DMS79 treated with DMSO at 0.1 percent for 48 hours (cell line): ENCODE measurements around the gene SMIM22.

Experiments used
- DNase-seq: peaks from one replicate; lab custom pipeline; 2025; lab: John Stamatoyannopoulos, UW

Gene SMIM22

DNA sequence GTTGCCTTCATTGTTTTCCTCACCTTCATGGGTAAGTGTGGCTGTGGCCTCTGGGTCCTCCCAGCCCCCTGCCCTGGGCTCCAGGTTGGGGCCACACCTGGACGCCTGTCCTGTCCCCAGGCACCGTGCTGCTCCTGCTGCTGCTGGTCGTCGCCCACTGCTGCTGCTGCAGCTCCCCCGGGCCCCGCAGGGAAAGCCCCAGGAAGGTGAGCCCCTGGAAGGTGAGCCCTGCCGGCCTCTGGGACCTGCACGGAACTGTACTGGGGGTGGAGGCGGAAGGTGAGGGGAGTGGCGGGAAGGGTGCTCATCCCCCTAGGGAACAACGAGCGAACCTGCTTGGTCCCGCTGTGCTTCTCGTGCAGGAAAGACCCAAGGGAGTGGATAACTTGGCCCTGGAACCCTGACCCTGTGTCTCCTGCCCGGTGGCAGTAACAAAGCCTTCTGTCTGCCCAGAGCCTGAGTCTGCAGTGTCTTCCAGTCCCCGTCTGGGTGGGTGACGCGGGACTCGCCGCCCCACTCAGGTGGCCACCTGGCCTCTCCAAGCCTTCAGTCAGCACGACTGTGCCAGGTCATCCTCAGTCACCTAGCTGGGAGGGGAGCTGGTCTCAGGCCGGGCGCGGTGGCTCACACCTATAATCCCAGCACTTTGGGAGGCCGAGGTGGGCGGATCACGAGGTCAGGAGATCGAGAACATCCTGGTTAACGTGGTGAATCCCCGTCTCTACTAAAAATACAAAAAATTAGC is 831 bp downstream of the SMIM22 start:
- no peak for DNase-seq

- DNase-seq, result no peak
Measured at GRCh38 chr16:4796982-4797804, 2.0 kb downstream of the SMIM22 start.

DNA sequence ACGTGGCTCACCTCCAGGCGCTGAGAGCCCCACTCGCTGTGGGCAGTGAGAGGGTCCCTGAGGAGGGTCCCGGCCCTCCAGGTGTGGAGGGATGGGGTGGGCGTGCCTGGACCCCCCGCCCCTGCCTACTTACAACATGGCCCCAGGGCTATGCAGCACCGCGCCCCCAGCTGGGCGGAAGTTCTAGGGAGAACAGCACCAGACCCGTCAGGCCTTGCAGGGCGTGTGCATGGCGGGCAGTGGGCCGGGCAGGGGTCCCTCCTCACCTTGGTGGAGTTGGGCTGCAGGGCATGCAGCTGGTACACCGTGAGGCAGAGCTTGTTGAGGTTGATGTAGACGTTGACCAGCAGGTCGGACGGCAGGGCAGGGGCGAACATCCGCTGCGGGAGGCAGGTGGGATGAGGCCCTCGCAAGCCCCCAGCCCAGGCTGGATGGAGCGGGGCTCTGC is 2.7 kb downstream of the SMIM22 start:
- no peak for DNase-seq

DNA sequence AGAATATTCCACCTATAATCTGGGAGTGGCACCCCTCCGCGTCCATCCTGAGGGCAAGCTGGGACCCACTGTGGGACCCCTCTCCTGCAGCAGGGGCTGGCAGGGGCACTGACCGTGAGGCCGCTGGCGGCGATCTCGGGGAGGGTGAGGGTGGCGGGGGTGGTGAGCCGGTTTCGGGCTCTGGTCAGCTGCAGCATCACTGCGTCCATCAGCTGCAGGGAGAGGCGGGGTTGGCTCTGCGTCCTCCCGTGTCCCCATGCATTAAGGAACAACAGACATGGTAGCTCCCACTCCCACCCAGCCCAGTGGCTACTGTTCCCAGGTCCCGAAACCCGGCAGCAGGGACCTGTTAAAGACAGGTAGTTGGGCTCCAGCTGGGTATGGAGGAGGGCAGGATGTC is 3.3 kb downstream of the SMIM22 start:
- DNase-seq, result no peak

GRCh38 chr16:4799171-4799855 is 4.1 kb downstream of the SMIM22 start:
- DNase-seq, result no peak

DNA sequence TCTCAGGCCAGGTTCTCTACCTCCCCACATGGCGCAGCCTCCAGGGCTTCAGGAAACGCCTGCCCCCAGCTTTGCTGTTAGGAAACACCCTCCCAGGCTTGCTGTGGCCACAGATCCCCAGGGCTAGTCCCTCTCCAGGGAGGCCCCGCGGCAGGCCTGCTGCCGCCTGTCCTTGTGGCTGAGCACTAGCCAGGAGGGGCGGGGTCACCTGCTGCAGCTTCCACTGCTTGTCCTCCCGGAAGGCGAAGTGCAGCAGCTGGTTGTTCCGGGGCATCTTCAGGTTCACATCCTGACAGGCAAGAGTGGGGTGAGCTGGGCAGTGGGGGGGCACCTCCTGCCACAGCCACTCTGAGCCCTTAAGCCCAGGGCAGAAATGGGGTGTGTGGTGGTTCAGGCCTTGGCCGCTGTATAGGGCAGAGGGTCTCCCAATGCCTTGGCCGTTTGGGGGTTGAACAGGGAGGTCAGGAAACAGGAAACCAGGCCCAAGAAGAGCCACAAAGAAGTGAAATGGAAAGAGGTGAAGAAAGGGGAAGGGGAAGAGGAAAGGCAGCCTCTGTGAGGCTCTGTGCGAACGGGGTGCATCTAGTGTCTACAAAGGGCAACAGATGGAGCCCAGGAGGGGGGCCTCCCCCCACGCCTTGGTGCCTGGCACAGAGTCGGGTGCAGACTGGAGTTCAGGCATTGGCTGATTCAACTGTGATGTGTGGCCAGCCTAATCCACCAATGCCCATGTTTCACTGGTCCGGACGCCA is 5.3 kb downstream of the SMIM22 start:
- DNase-seq, result peak; percentile 7

DNA sequence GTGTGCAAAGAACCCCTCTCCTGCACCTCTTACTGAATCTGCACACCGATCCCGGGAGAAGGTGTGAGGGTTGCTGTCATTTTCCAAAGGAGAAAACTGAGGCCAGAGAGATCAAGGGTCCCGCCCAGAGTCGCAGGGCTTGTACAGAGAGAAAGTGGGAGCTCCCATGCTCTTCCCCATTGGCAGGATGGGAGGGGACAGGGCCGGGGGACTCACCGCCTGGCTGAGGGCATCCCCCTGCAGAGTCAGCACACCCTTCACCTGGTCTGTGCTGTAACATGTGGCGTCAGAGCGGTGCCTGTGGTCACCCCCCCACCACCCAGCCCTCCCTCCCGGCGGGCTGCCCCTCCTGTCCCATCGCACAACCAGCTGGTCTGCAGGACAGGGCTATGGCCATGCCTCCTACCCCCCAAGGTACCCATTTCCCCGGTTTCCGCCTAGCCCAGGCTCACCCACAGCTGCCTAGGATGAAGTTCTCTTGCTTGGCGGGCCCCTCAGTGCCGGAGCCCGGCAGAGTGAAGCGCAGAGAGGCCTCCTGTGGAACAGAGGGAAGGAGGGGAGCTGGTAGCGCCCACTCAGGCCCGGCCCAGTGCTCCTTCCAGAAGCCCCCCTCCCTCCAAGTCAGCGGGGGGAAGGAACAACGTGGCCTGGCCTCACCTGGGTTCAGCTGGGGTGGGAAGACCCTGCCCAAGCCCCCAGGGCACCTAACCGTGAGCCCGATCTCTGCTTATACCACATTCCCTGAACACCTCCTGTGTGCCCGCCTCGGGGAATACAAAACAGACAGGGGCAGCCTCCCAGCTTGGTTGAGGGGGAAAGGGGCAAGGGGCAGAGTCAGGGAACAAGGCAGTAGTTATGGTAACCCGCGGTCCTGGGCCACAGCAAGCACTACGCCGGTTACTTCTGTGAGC is 6.1 kb downstream of the SMIM22 start:
- no peak for DNase-seq

GRCh38 chr16:4801962-4802658 is 6.9 kb downstream of the SMIM22 start, which contains the start of gene ROGDI:
Gene ROGDI, minus strand, starts transcription at chr16:4802633. Its CDS starts 62 bp downstream, at chr16:4802571.
- DNase-seq, result peak; percentile 65

DNA sequence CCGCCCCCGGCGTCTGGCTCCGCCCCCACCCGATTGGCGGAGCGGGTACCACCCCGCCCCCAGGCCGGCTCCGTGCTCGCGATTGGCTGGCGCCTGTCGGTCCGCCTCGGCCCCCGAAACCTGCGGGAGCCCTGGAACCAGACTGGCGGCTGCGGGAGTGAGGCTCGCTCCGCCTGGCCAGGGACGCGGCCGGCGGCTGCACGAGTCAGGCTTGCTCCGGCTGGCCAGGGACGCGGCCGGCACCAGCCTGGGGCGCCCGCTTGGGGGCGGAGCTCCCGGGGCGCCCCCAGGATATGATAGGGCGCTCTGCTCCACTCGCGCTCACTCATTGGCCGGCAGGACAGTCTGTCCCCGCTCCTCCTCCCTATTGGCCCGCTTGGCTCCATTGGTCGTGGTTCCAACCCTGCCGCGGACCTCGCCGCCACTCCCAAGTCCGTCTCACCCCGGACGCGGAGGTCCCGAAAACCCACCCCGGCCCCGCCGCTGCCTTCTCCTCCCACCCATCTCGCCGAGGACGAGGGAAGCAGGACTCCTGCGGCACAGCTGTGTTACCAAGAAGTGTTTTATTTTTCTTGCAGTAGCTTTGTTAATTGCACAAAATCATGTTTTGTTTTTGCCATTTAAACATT is 7.6 kb downstream of the SMIM22 start:
- peak; percentile 89 for DNase-seq

DNA sequence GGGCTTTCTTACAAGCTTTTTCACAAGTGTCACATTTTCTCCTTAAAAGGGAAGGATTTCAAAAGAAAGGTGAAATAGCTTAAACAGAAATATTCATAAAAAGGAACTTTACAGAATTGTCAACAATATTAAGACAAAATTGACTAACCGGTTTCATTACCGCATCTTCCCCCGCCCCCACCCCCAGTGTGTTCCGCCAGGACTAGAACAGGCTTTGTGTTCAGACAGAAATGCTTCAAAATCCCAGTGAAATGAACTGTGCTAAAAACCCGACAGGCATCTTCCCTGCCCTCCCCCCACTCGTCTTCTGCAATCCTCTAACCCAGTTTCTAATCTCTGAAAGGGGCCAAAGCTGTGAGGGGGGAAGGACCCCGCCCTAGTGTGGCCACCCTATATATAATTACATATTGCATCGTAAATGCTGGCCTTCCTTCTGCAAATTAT is 8.3 kb downstream of the SMIM22 start:
- no peak for DNase-seq

DNA sequence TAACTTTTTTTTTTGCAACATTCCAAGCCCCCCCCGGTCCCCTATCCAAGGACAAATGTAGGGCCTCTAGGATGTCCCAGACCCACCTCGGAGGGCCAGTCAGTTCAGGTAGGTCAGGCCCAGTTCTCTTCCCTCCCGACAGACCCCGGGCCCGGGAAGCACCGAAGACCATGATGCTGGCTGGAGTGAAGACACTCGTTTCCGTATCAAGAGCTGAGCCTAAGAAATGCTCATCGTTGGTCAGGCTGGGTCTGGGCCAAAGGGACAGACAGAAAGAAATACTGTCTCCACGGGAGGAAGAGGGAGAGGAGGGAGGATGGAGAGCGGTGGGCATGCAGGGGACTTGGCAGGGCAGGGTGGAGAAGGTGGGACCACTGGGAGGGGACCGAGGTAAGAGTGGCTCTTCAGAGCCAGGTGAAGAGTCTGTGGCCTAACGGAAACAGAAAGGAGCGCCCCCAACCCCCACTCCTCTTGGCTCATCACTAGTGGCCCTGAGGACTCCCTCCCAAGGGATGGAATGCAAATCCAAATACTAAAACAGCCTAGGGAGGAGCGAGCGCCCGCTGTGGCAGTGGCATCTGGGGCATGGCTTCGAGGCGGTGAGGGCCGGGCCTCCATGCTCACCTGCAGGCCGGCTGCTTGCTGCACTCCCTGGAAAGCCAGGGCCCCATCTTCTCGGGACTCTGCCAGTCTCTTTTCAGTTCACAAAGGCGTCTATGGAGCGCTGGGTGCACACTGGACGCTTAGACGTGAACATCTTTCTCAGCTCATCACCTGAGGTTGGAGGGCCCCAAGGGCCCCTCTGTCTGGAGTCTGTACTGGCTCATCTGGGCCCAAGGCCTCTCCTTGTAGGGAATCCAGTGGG is 9.0 kb downstream of the SMIM22 start:
- DNase-seq, result no peak

DNA sequence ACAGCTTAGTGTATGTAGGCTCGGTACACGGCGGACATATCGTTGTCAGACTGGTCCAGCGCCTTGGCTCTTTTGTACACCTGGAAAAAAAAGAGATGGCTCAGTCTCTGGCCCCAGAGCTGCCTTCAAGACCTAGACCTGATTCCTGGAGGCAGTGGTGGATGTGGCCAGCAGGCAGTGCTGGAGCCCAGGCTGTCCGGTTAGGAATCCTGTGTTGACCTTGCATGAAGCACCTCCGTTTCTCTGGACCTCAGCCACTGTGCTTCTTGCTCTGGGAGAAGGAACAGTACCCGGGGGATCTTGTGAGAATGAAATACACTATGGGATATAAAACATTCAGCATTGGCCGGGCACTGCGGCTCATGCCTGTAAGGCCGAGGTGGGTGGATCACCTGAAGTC is 10.1 kb downstream of the SMIM22 start:
- DNase-seq, result no peak

GRCh38 chr16:4806280-4806679 is 11.1 kb downstream of the SMIM22 start:
- DNase-seq, result no peak

GRCh38 chr16:4811242-4811641 is 16.1 kb downstream of the SMIM22 start:
- no peak for DNase-seq

GRCh38 chr16:4811773-4812172 is 16.6 kb downstream of the SMIM22 start:
- no peak for DNase-seq

GRCh38 chr16:4813251-4814003 is 18.3 kb downstream of the SMIM22 start:
- DNase-seq, result no peak

- no peak for DNase-seq
Measured at GRCh38 chr16:4814046-4814445, 18.9 kb downstream of the SMIM22 start.
